NCI-H128 (cell line): ENCODE data around the gene LAMA2.
"Not testable (repeated sequence)": the region's sequence is repeated elsewhere in the genome, so short reads cannot be mapped to it uniquely, and the experiment has no call there.

Experiments
- DNase-seq: peaks from one replicate; lab custom pipeline; 2025; ENCODE audit not compliant: unreplicated experiment; lab: John Stamatoyannopoulos, UW

The LAMA2 gene

GRCh38 chr6:129172279-129172995 lies 289.5 kb downstream of the LAMA2 start:
- not testable (repeated sequence) for DNase-seq

- no peak for DNase-seq
Measured at GRCh38 chr6:129175066-129175465, 292.1 kb downstream of the LAMA2 start.

GRCh38 chr6:129177801-129178200 lies 294.9 kb downstream of the LAMA2 start:
- DNase-seq = no peak

- no peak for DNase-seq
Measured at GRCh38 chr6:129179283-129179682, 296.3 kb downstream of the LAMA2 start.

- no peak for DNase-seq
Measured at GRCh38 chr6:129181001-129181400, 298.1 kb downstream of the LAMA2 start.

GRCh38 chr6:129183187-129183591 lies 300.3 kb downstream of the LAMA2 start:
- no peak for DNase-seq

- no peak for DNase-seq
Measured at GRCh38 chr6:129183681-129184301, 300.9 kb downstream of the LAMA2 start.

- DNase-seq = no peak
Measured at GRCh38 chr6:129184324-129184723, 301.4 kb downstream of the LAMA2 start.

GRCh38 chr6:129184808-129185366 lies 301.9 kb downstream of the LAMA2 start:
- DNase-seq = no peak

GRCh38 chr6:129186988-129187387 lies 304.1 kb downstream of the LAMA2 start:
- DNase-seq = no peak

GRCh38 chr6:129188306-129188705 lies 305.4 kb downstream of the LAMA2 start:
- no peak for DNase-seq

GRCh38 chr6:129188795-129189194 lies 305.9 kb downstream of the LAMA2 start:
- DNase-seq = no peak

- no peak for DNase-seq
Measured at GRCh38 chr6:129189266-129189665, 306.3 kb downstream of the LAMA2 start.

- DNase-seq = no peak
Measured at GRCh38 chr6:129191235-129191634, 308.3 kb downstream of the LAMA2 start.

- DNase-seq = no peak
Measured at GRCh38 chr6:129192458-129192989, 309.6 kb downstream of the LAMA2 start.

GRCh38 chr6:129194306-129194941 lies 311.5 kb downstream of the LAMA2 start:
- DNase-seq = no peak

- DNase-seq = no peak
Measured at GRCh38 chr6:129195161-129195560, 312.2 kb downstream of the LAMA2 start.

- DNase-seq = no peak
Measured at GRCh38 chr6:129195643-129196042, 312.7 kb downstream of the LAMA2 start.

GRCh38 chr6:129197154-129197553 lies 314.2 kb downstream of the LAMA2 start:
- no peak for DNase-seq

- DNase-seq = no peak
Measured at GRCh38 chr6:129200151-129200550, 317.2 kb downstream of the LAMA2 start.

GRCh38 chr6:129203190-129203900 lies 320.4 kb downstream of the LAMA2 start:
- no peak for DNase-seq
